ENCODE measurements around the gene ARHGAP19. TPM values are rescaled to one million over a fixed set of nuclear protein-coding genes. Genes with fewer than 3 reads are reported as not detected.

The ARHGAP19 gene
- total RNA-seq, 4 donors from 2014 or later: 4.5 to 8.4 (median 7.4) TPM

GRCh38 chr10:97323501-97323900, 31.1 kb upstream of the ARHGAP19 start:
- WGBS, 2 donors (ENCODE audit: low coverage in 1 of 2): 81 to 90% methylated on average over 2 to 4 of the region's 4 CpGs
- no peak overlapping the region for H3K4me3 ChIP-seq
- TF ChIP-seq CTCF (IDR thresholded peaks at IDR 0.05) (no peak), POLR2AphosphoS5 (IDR thresholded peaks at IDR 0.05) (no peak), EP300 (IDR thresholded peaks at IDR 0.05; ENCODE audit: low read depth) (no peak), POLR2A (IDR thresholded peaks at IDR 0.05) (no peak)

GRCh38 chr10:97321804-97322190, 29.4 kb upstream of the ARHGAP19 start:
- Histone ChIP-seq H3K9me3 (no peaks in the 10 kb centered on the region), H3K27ac (peak overlapping the region in 2 of 4 donors; percentile 92 to 98), H3K36me3 (no peaks in the 10 kb centered on the region), H3K4me1 (peaks cover 7 to 28% (median 21%) of the 10 kb centered on the region in 4 donors), H3K4me3 (peak overlapping the region in 1 of 4 donors; percentile 72), H3K27me3 (no peaks in the 10 kb centered on the region)
- DNase-seq: no peak
- TF ChIP-seq EP300 (IDR thresholded peaks at IDR 0.05; ENCODE audit: low read depth): no peak
- 40 to 68% methylated on average over 1 to 3 of the region's 3 CpGs for WGBS, 2 donors (ENCODE audit: low coverage in 1 of 2)
- intact Hi-C loops (cut with DNase I; ENCODE audit: low total_unique reads) (no loop called here), in situ Hi-C loops (cut with MboI; ENCODE audit: low pct_ligation_motif_present in 1 of 4, low pct_unique_long_range_greater_than_20kb in 1 of 4, low sequenced_read_pairs in 3 of 4) (no loop called here)

More at GRCh38 chr10:97323501-97323900, 31.1 kb upstream of the ARHGAP19 start:
- Histone ChIP-seq H3K4me1 (peaks cover 7 to 43% (median 23%) of the 10 kb centered on the region in 4 donors), H3K27ac (no peak overlapping the region), H3K27me3 (no peaks in the 10 kb centered on the region), H3K9me3 (no peaks in the 10 kb centered on the region), H3K36me3 (no peaks in the 10 kb centered on the region)
- DNase-seq: no peak
- in situ Hi-C loops (cut with MboI; ENCODE audit: low pct_ligation_motif_present in 1 of 4, low pct_unique_long_range_greater_than_20kb in 1 of 4, low sequenced_read_pairs in 3 of 4) (no loop called here), intact Hi-C loops (cut with DNase I; ENCODE audit: low total_unique reads) (no loop called here)

- H3K27ac ChIP-seq: peak overlapping the region; percentile 92 to 98 (median 96)
- intact Hi-C loops (cut with DNase I; ENCODE audit: low total_unique reads) (no loop called here), in situ Hi-C loops (cut with MboI; ENCODE audit: low pct_ligation_motif_present in 1 of 4, low pct_unique_long_range_greater_than_20kb in 1 of 4, low sequenced_read_pairs in 3 of 4) (no loop called here)
- H3K4me1 ChIP-seq: peaks cover 7 to 27% (median 21%) of the 10 kb centered on the region in 4 donors
- H3K9me3 ChIP-seq: no peaks in the 10 kb centered on the region
- H3K27me3 ChIP-seq: no peaks in the 10 kb centered on the region
- H3K36me3 ChIP-seq: no peaks in the 10 kb centered on the region
- whole genome bisulfite sequencing, 2 donors (ENCODE audit: low coverage in 1 of 2): 34 to 89% methylated on average over 3 to 38 of the region's 38 CpGs
- peak; percentile 49 for DNase-seq
- peak in 1 of 3 donors; percentile 23 for TF ChIP-seq POLR2AphosphoS5 (IDR thresholded peaks at IDR 0.05)
- TF ChIP-seq POLR2A (IDR thresholded peaks at IDR 0.05): peak; percentile 32
- no peak for TF ChIP-seq CTCF (IDR thresholded peaks at IDR 0.05)
- H3K4me3 ChIP-seq: peak overlapping the region; percentile 72 to 84 (median 75)
Measured at GRCh38 chr10:97321032-97321803, 28.8 kb upstream of the ARHGAP19 start.

DNA sequence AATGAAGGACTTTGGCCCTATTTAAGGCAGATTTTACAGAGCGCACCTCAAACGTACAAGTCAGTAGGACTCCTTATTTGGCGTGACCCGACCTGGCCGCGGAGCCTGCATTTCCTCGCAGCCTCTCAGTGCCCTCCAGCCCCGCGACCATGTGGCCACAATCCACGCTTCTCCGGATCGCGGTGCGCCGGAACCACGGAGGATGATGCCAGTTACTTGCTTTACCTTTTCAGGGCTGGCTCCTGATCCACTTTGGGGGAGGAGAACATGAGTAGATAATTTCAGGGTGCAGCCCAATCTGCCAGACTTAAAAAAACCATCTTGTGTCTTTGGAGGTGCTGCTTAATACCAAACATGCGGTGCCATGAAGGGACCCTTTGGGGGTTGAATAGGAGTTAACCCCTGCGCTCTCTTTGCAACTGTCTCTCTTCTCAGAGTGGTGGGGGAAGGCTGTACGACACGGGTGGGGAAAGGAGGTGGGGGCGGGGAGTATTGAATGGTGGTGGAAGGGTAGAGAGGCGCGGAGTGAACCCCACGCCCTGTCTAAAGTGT, 28.1 kb upstream of the ARHGAP19 start:
- no peak for TF ChIP-seq POLR2AphosphoS5 (IDR thresholded peaks at IDR 0.05)
- no peak for TF ChIP-seq CTCF (IDR thresholded peaks at IDR 0.05)
- TF ChIP-seq EP300 (IDR thresholded peaks at IDR 0.05; ENCODE audit: low read depth): no peak
- no peak for TF ChIP-seq POLR2A (IDR thresholded peaks at IDR 0.05)
- H3K27ac ChIP-seq: peak overlapping the region; percentile 92 to 98 (median 96)
- peak overlapping the region; percentile 72 to 84 (median 75) for H3K4me3 ChIP-seq
- 18% methylated on average over 24 of the region's 24 CpGs; no CpG with 5 or more reads in 1 of the 2 donors for WGBS, 2 donors (ENCODE audit: low coverage in 1 of 2)
- no peaks in the 10 kb centered on the region for H3K27me3 ChIP-seq
- H3K36me3 ChIP-seq: no peaks in the 10 kb centered on the region
- DNase-seq: peak; percentile 32
- in situ Hi-C loops (cut with MboI; ENCODE audit: low pct_ligation_motif_present in 1 of 4, low pct_unique_long_range_greater_than_20kb in 1 of 4, low sequenced_read_pairs in 3 of 4) (no loop called here), intact Hi-C loops (cut with DNase I; ENCODE audit: low total_unique reads) (no loop called here)
- peaks cover 7 to 27% (median 21%) of the 10 kb centered on the region in 4 donors for H3K4me1 ChIP-seq
- no peaks in the 10 kb centered on the region for H3K9me3 ChIP-seq

All from transverse colon (tissue), 4 donors.